Lower lobe of right lung (tissue), 2 donors: ENCODE results near the gene SH3BP5L. TPM values are rescaled to one million over a fixed set of nuclear protein-coding genes. Genes with fewer than 3 reads are reported as not detected.
A peak's percentile ranks its signal among the peaks of the same experiment; 100 is the strongest.

Experiments used
- ATAC-seq, 2 donors: fragments of 200-7000 bp; cut with Tn5 transposase; one replicate each; pipeline ENCODE4 v1.9.1; 2020 to 2022; ENCODE audit warnings: mild to moderate bottlenecking in 2 of 2, moderate library complexity in 2 of 2
- DNase-seq: peaks from one replicate; pipeline ENCODE4 v3.0.0-alpha.2; 2020
- H3K27ac ChIP-seq: fragments of 200-600 bp; one replicate; pipeline ENCODE4 v1.8.0; 2022
- H3K27me3 ChIP-seq: fragments of 200-600 bp; one replicate; pipeline ENCODE4 v1.8.0; 2022; ENCODE audit warnings: low read depth
- H3K36me3 ChIP-seq: fragments of 200-600 bp; one replicate; pipeline ENCODE4 v1.8.0; 2022; ENCODE audit warnings: mild to moderate bottlenecking
- H3K4me1 ChIP-seq: fragments of 200-600 bp; one replicate; pipeline ENCODE4 v1.8.0; 2022
- H3K4me3 ChIP-seq: fragments of 200-600 bp; one replicate; pipeline ENCODE4 v1.8.0; 2022; ENCODE audit warnings: mild to moderate bottlenecking
- H3K9me3 ChIP-seq: fragments of 200-600 bp; one replicate; pipeline ENCODE4 v1.8.0; 2022
- intact Hi-C: fragments of 100-400 bp; cut with DNase I; formaldehyde crosslinking; loops from one replicate; pipeline ENCODE4 v1.11.0; 2022
- total RNA-seq: library from RNA; stranded (reverse); fragmentation: NEBNext Ultra II Directional; extraction: Animal tissue kit (Norgen Biotek cat#: 25700); gene quantifications from one replicate; pipeline ENCODE4 v1.2.1, GENCODE V29; 2021
- TF ChIP-seq, protein P1 (sequence below): fragments of 200-600 bp; IDR thresholded peaks from one replicate; pipeline ENCODE4 v1.8.0; 2022; ENCODE audit warnings: antibody characterized with exemption, mild to moderate bottlenecking
- donor health status: DM: no; HTN: yes; CAD: no; lungs with severe emphysema.

Gene SH3BP5L
- total RNA-seq, 1 donor from 2014 or later: 25.0 TPM

DNA sequence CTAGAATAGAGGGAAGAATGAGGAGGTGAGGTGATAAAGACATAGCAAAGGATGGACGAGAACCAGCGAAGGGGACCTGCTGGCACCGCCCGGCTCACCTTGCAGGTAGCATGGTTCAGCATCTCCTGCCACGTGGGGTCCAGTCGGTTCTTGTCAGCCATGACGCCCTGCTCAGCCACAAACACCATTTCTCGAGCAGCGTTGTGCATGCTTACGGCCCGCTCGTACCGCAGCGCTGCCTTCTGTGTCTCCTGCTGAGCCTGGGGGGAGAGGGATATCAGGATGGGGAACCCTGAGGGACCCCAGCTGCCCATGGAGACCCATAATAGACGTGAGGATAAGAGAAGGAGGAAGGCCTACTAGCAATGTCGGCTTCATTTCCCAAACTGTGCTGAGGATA lies 11.4 kb downstream of the SH3BP5L start:
- peaks cover 35% of the 10 kb centered on the region for H3K4me1 ChIP-seq
- H3K4me3 ChIP-seq: no peak overlapping the region
- TF ChIP-seq, protein P1, sequence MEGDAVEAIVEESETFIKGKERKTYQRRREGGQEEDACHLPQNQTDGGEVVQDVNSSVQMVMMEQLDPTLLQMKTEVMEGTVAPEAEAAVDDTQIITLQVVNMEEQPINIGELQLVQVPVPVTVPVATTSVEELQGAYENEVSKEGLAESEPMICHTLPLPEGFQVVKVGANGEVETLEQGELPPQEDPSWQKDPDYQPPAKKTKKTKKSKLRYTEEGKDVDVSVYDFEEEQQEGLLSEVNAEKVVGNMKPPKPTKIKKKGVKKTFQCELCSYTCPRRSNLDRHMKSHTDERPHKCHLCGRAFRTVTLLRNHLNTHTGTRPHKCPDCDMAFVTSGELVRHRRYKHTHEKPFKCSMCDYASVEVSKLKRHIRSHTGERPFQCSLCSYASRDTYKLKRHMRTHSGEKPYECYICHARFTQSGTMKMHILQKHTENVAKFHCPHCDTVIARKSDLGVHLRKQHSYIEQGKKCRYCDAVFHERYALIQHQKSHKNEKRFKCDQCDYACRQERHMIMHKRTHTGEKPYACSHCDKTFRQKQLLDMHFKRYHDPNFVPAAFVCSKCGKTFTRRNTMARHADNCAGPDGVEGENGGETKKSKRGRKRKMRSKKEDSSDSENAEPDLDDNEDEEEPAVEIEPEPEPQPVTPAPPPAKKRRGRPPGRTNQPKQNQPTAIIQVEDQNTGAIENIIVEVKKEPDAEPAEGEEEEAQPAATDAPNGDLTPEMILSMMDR: no peak
- no peak for ATAC-seq
- H3K27ac ChIP-seq: no peak overlapping the region
- intact Hi-C loops: no loop called here
- H3K36me3 ChIP-seq: peaks cover 71% of the 10 kb centered on the region
- no peaks in the 10 kb centered on the region for H3K9me3 ChIP-seq
- DNase-seq: no peak
- H3K27me3 ChIP-seq: no peaks in the 10 kb centered on the region

DNA sequence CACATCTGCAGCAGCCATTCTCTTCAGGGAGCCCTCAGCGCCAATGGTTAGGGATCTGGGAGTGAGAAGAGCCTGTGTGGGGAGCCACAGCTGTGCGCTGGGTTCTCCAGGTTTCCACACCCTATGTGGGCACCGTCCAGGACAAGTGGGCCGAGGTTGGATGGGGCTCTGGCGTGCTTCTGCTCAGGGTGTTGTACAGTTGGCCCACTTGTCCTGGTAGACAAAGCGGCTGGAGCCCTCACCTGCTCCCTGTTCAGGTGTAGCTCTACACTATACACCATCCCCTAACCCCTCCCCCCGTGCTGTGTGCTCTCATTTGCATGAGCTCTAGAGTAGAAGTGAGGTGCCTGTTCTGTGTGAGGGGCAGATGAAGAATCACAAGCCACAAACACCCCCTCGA lies 12.2 kb downstream of the SH3BP5L start:
- H3K9me3 ChIP-seq: no peaks in the 10 kb centered on the region
- H3K27me3 ChIP-seq: no peaks in the 10 kb centered on the region
- intact Hi-C loops: no loop called here
- no peak for ATAC-seq
- peaks cover 27% of the 10 kb centered on the region for H3K4me1 ChIP-seq
- no peak overlapping the region for H3K4me3 ChIP-seq
- no peak overlapping the region for H3K27ac ChIP-seq
- peaks cover 68% of the 10 kb centered on the region for H3K36me3 ChIP-seq
- TF ChIP-seq, protein P1: no peak
- no peak for DNase-seq

DNA sequence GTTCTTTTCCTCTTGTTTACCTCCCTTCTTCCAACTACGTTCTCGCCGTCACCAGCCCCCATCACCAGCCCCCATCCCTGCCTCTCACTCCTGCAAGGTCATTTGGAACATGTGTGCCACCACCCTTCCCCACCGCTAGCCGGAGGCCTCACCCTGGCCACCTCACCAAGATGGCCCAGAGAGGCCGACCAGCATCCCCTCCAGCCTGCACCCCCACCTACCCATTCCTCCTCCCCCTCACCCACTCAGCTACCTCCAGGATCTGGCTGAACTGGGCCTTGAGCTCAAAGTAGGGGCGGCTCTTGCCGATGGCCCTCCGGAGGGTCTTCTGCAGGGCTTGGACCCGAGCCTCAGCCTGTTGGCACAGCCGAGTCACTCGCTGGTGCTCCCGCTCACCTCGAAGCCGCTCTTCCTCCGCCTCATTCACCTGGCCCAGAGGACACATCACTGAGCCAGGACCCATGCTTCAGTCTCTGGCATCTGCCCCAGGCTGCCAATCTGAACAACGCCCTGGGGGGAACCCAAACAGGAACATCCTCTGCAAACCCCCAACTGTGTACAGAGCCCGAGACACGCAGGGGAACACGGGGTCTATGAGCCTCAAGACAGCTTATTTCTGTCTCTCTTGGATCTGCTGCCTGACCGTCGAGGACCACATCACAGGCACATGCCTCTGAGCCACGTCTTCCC lies 12.8 kb downstream of the SH3BP5L start:
- Histone ChIP-seq H3K27me3 (no peaks in the 10 kb centered on the region), H3K27ac (no peak overlapping the region), H3K4me3 (no peak overlapping the region), H3K4me1 (peaks cover 24% of the 10 kb centered on the region), H3K9me3 (no peaks in the 10 kb centered on the region), H3K36me3 (peaks cover 65% of the 10 kb centered on the region)
- intact Hi-C loops: no loop called here
- ATAC-seq: no peak
- no peak for DNase-seq
- TF ChIP-seq, protein P1: no peak

DNA sequence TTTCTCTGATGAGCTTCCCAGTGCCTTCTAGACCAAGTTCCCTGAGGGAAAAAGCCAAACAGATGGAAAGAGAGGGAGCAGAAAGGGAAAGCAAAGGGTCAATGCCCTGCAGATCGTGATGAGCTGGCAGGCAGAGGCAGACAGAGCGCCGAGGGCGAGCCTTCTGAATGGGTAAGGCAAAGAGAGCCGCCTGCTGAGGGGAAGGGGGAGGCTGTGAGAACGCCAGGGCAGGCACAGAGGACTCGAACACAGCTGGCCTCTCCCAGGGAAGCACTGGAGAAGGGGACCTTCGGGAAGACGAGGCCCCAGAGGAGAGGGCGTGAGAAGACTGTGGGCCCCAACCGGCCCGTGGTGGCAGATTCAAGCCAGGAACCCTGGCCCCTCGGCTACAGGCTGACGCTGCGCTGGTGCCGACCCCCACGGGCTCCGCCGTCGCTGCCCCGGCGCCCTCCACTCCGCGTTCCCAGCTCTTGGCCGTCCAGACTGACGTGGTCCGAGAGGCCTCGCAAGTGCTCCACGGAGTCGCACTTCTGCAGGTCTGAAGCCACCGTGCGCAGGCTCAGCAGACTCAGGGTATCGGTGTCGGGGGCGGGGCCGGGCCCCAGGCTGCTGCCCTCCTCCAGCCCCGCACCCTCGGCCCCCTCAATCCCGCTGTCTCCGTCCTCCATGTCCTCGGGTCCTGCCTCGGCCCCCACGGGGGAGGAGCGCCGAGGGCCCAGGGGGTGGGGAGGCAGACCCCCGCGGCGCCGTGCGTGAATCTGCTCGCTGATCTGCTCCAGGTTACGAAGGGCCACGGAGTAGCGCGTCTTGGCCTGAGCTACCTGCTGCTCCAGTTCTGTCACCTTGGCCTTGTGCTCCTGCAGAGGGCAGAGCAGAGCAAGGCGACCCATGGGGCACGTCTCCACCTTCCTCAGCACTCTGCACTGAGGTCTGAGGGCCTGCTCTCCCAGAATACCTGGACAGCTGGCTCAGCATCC lies 13.9 kb downstream of the SH3BP5L start:
- Histone ChIP-seq H3K4me1 (peaks cover 26% of the 10 kb centered on the region), H3K27ac (no peak overlapping the region), H3K9me3 (no peaks in the 10 kb centered on the region), H3K27me3 (no peaks in the 10 kb centered on the region), H3K36me3 (peaks cover 59% of the 10 kb centered on the region), H3K4me3 (no peak overlapping the region)
- intact Hi-C loops: no loop called here
- ATAC-seq: peak; percentile 5 to 28
- TF ChIP-seq, protein P1: no peak
- DNase-seq: no peak

DNA sequence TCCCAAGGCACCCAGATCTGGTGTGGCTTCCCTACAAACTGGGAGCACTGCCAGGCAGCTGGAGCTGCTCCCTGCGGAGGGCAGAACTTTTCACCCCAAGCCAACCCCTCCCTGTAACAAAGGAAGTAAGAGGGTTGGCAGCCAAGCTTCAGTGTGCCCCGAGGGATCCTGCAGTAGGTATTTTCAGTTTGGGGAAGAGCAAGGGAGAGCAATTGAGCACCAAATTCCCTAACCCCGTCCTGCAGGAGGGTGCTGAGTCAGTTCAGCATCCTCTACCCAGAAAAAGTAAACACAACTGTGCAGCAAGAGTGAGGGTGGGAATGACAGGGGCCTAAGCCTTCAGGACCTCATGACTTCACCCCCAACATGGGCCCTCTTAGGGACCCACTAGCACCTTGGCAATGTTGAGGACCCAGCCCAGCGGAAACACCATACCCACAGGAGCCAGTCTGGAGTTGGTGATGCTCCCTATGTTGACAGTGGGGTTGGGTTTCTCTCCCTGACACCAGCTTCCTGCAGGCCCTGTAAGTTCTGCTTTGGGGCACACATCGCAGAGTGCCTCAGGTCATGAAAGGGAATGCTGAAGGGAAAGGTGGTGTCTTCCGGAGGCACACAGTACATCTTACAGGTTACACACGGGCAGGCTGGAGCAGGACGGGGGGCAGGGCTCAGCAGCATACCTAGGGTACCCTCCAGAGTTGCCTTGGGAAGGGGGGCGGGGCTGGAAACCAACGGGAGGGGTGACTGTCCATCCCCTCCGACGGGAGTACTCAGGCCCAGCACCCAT lies 14.8 kb downstream of the SH3BP5L start:
- Histone ChIP-seq H3K9me3 (no peaks in the 10 kb centered on the region), H3K27ac (no peak overlapping the region), H3K4me3 (no peak overlapping the region), H3K27me3 (no peaks in the 10 kb centered on the region), H3K36me3 (peaks cover 50% of the 10 kb centered on the region), H3K4me1 (peaks cover 28% of the 10 kb centered on the region)
- TF ChIP-seq, protein P1: no peak
- DNase-seq: no peak
- no peak for ATAC-seq
- intact Hi-C loops: no loop called here
